ENCODE results near the gene ZNF862.
"Not testable (repeated sequence)": the region's sequence is repeated elsewhere in the genome, so short reads cannot be mapped to it uniquely, and the experiment has no call there.

ZNF862 gene

GRCh38 chr7:149825567-149826343 is 12.4 kb upstream of the ZNF862 start:
- DNase-seq = no peak

- DNase-seq = no peak
These were observed 11.7 kb upstream of the ZNF862 start for GRCh38 chr7:149826344-149827088.

GRCh38 chr7:149827089-149827981 is 10.8 kb upstream of the ZNF862 start:
- DNase-seq = no peak

- no peak for DNase-seq
These were observed 9.5 kb upstream of the ZNF862 start for GRCh38 chr7:149828357-149829309.

GRCh38 chr7:149830527-149830926 is 7.6 kb upstream of the ZNF862 start:
- not testable (repeated sequence) for DNase-seq

GRCh38 chr7:149830997-149831740 is 7.0 kb upstream of the ZNF862 start:
- no peak for DNase-seq

GRCh38 chr7:149831741-149832219 is 6.4 kb upstream of the ZNF862 start:
- DNase-seq = no peak

GRCh38 chr7:149832332-149833041 is 5.7 kb upstream of the ZNF862 start:
- DNase-seq = no peak

GRCh38 chr7:149833495-149834130 is 4.6 kb upstream of the ZNF862 start:
- DNase-seq = no peak

GRCh38 chr7:149834601-149835000 is 3.6 kb upstream of the ZNF862 start:
- DNase-seq = no peak

GRCh38 chr7:149836434-149836833 is 1.7 kb upstream of the ZNF862 start:
- no peak for DNase-seq

GRCh38 chr7:149837564-149838223 is 481 bp upstream of the ZNF862 start:
- DNase-seq = no peak

- DNase-seq = no peak
These were observed 825 bp downstream of the ZNF862 start for GRCh38 chr7:149838992-149839408.

- no peak for DNase-seq
These were observed 1.8 kb downstream of the ZNF862 start for GRCh38 chr7:149839933-149840332.

- DNase-seq = no peak
These were observed 5.4 kb downstream of the ZNF862 start for GRCh38 chr7:149843566-149843965.

GRCh38 chr7:149844445-149844844 is 6.3 kb downstream of the ZNF862 start:
- DNase-seq = no peak

GRCh38 chr7:149845257-149845980 is 7.2 kb downstream of the ZNF862 start:
- no peak for DNase-seq

- DNase-seq = no peak
These were observed 7.8 kb downstream of the ZNF862 start for GRCh38 chr7:149846021-149846420.

Measured in NCI-H446 treated with DMSO at 0.1 percent for 48 hours (cell line).